Measurements from ENCODE around the gene GRIK4.

- TF ChIP-seq POLR2A (IDR thresholded peaks at IDR 0.05; ENCODE audit: low read depth, low read length) (no peak), POLR2AphosphoS5 (IDR thresholded peaks at IDR 0.05; ENCODE audit: low read depth, low read length) (no peak), TAF1 (IDR thresholded peaks at IDR 0.05; ENCODE audit: borderline replicate concordance, low read depth, low read length) (no peak)
Measured at GRCh38 chr11:120549346-120549745, 37.8 kb downstream of the GRIK4 start.

Data from GM12892 (cell line).